RPMI7951 (cell line): Measurements from ENCODE around the gene BORCS5. TPM values are rescaled to one million over a fixed set of nuclear protein-coding genes. Genes with fewer than 3 reads are reported as not detected.
A peak's percentile ranks its signal among the peaks of the same experiment; 100 is the strongest.
"Not testable (repeated sequence)": the region's sequence is repeated elsewhere in the genome, so short reads cannot be mapped to it uniquely, and the experiment has no call there.

Experiments used
- DNase-seq: peaks from one replicate; pipeline ENCODE4 v3.0.0-alpha.2; 2012; ENCODE audit warnings: low read depth
- total RNA-seq: library from RNA; depleted of rRNA; stranded (reverse); fragments of >200 nt; shearing (Covaris generic); gene quantifications from 2 replicates; pipeline ENCODE4 v1.2.3, GENCODE V29; 2014

BORCS5 gene
- total RNA-seq, 1 experiment from 2014 or later, result 12.5 TPM

DNA sequence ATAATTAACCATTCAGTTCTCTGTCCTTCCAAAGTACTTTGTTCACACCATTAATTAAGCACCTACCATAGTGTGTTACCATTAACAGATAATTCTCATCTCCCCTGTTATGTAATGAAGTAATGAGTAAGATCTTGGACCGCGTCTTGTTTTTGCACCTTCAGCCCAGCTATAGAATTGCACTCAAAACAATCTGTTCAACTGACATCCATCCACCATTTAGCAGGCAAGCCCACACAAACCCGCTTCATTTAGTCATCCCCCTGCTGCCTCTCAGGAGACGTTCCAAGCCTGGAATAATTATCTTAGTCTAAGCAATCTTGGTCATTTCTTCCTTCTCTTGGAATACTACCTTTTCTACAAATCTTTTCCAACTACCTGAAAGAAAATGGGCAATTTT lies 131.4 kb downstream of the BORCS5 start:
- DNase-seq, result no peak

DNA sequence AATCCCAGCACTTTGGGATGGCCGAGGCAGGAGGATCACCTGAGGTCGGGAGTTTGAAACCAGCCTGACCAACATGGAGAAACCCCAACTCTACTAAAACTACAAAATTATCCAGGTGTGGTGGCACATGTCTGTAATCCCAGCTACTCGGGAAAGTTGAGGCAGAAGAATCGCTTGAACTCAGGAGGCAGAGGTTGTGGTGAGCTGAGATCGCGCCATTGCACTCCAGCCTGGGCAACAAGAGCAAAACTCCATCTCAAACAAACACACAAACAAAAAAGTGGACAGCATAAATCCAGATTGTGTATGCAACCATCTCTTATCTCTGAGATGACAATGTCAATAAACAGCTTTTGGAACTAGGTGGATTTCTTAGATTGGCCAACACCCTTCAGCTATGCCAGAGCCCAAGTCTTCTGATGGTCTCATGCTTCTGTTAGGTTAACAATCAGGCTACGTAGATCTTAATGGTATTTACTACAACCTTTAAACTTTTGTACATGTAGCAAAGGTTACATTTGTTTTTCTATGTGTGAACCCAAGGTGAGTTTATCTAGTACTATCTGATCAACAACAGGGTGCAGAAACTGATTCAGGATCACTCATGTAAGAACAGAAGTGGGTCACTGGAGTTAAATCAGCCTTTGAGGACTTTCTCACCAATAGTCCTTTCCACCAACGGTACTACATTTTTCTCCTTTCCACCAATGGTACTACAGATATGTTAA lies 132.1 kb downstream of the BORCS5 start:
- DNase-seq, result no peak

DNA sequence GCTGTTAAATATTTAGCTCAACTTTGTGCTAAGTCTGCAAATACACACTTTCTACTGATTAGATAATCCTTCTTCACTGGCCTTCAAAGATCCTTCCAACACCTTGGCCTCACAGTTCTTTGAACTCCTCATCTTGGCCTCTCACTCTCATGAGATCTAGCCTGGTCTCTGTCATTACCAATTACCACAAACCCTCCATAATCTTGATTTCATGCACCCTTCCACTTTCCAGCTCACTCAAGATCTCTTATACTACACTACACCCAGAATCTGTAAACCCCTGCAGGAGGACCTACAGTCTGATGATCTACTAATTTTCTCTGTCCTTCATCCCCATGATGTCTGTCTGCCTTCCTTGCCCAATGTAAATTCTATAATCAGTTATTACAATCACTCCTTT lies 134.7 kb downstream of the BORCS5 start:
- no peak for DNase-seq

DNA sequence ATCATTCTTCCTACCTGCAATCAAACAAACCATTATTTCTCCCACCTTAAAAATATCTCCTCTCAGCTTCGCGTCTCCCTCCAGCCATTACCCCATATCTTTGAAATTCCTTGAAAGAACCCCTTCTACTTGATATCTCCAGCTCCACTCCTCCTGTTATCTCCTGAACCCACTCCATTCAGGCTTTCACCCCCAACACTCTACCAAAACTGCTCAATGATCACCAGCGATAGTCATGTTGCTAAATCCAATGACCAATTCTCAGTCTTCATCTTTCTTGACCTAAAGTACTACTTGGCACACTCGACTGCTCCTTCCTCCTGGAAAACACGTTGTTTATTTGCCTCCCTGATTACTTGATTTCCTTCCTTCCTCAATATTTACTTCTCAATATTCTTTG lies 135.7 kb downstream of the BORCS5 start:
- DNase-seq, result no peak

DNA sequence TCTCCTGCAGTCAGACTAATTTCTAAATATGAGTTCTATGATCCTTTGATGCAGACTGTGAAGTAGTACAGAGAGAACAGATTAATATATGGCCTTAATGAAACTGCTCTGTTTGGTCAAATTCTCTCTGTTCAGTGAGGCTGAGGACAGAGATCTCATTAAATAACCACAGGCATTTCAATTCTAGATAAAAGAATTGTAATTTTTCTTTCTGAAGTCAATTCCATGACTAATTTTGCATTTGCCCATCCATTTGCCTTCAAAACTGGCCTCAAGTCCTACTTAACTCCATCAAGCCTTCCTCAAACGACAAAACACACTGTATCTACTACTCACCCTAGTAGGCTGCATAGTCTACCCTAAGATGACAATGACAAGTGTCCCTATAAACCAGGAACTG lies 138.7 kb downstream of the BORCS5 start:
- DNase-seq, result no peak

DNA sequence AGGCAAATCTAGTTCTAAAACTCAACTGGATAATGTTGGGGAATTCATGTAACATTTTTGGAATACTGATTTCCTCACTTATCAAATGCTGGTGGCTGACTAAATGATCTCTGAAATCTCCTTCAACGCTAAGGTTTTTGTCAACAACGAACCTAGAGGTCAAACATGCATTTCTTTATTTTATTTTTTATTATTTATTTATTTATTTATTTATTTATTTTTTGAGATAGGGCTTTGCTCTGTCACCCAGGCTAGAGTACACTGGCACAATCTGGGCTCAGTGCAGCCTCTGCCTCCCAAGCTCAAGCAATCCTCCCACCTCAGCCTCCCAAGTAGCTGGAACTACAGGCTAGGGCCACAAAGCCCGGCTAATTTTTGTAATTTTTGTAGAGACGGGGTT lies 141.3 kb downstream of the BORCS5 start:
- DNase-seq, result no peak

DNA sequence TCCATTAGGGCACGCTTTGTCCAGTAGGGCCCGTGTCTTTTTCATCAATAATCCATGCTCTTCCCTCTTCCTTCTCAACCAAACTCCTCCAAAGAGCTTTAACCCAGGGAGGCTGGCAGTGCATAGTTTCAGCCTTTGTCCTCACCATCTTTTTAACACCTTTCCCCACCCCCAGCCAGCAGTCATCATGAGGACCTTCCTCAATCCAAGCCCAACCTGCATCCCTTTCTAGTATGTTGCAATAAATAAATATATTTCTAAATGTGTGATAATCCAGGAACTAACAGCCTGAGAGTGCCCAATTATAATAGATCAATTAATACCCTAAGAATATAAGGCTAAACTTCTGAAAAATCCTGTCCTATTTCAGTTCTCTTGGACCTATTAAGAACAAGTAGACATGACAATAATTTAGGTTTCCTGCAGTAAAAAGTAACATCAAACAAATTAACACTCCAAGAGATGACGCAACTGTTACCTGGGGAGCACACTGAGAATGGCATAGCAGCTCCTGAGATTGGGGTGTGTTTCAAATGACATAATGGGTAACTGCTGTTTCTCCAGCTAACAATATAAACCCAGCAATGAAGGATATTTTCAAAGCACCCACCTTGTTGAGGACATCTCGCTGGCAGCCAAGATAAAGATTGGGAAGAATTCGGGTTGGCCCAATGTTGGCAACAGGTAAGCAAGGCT lies 143.2 kb downstream of the BORCS5 start:
- DNase-seq, result no peak

DNA sequence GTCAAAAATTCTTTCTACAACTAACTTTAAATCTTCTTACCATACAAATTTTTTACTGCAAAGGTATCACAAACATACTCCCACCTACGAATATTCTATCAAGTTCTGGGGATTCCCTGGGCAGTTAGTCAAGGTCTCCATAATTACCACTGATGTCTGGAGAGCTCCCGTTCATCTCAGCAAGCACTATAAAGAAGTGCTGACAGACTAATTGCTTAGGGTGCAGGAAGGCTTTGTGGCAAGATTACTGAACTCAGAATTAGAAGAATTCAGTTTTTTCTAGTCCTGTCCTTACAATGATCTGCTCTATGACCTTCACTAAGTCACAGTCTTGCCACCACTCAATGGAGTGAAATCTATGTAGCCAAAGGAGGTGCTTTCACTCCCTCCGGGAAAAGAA lies 144.2 kb downstream of the BORCS5 start:
- DNase-seq, result no peak

DNA sequence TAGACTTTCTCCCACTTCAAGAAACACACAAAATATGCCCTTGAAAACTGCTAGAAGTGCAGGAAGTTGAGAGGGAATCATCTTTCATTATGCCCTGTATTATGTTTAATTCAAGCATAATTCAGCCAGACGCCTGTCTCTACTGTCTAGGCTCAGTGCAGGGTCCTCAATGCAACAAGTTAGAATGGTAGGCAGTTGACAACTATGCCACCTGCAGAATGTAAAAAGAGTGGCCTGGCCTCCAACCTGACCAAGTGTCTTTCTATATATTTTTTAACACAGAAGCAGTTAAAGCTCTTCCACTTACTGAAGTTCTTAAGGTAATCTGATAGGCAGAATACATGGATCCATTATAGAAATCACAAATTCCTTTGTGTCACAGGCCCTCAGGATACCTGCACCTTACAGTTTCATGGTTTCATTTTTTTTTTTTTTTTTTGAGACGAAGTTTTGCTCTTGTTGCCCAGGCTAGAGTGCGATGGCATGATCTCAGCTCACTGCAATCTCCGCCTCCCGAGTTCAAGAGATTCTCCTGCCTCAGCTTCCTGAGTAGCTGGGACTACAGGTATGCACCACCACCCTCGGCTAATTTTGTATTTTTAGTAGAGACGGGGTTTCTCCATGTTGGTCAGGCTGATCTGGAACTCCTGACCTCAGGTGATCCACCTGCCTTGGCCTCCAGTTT lies 145.4 kb downstream of the BORCS5 start:
- DNase-seq, result not testable (repeated sequence)

DNA sequence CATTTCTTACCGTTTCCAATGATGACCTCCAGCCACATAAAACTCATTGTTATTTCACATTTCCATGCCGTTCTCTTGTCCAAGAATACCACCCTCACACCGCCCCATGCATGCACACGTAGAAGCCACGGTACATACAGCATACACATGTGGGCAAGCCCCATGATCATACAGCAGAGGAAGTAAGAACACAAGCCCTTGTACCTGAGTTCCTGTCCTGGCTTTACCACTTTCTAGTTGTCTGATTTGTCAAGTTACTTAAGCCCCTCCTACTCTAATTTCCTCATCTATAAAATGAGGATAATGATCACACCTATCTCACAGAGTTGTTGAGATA lies 145.9 kb downstream of the BORCS5 start:
- no peak for DNase-seq

DNA sequence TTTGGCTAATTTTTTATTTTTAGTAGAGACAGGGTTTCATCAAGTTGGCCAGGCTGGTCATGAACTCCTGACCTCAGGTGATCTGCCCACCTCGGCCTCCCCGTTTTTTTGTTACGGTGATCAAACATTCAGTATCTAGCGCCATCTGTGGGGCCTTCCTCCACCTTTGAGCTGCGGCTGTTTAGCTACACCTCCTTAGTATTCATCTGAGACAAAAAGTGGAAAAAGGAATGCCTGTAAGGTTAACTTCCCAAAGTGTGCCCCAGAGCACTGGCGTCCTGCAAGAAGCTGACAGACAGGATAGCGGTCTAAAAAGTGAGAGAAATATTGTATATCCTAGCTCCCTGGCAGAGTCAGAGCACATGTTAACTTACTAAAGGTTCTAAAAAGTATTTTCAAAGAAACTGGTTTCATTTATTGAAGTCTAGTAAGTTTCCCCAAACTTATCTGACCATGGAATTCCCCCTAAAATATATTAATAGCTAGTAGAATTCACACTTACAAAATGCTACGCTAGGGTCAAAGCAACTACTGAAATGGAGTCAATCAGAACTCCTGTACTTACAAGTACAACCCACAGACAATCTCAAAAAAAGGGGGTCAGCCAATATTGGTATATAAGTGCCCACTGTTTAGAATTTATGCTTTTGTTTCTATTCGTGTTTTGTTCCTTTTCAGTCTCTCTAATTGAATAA lies 146.7 kb downstream of the BORCS5 start:
- no peak for DNase-seq

DNA sequence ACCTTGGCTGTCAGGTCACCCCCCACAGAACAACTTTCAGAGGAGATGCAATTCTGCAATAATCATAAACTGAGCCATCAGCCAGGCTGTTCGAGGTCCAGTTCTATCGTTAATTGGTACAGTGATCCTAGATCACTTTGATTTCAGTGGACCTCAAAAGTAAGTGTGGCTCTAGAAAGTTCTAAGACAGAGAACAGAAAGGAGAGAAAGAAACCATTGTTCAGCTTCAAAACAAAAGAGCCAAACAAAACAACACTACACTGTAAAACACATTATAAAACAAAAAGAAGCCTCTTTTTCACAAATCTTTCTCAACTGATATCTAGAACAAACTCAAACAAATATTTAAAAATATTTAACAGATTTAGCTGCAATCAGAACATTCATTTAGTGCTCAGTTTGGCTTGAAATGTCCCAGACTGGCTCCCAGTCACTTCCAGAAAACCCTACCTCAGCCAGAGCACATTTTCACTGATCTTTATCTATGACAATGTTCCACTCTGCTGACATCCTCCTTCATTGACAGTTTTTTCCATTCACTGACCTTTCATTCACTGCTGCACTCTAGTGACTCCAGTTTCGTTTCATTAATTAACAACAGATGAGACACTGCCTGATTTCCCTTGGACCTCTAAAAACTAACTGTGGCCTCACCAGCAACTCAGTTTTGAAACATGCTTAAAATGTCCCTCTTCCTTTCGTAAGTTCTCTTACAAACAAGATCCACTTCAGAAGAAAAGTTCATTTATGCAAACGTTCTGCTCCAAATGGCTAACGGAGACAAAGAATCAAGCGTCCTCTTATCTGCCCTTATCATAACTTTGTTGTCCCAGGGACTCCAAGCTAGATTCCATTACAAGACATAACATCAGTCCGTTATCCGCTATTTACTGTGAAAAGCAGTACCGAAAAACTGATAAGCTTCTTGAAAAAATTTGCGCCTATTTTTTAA lies 148.9 kb downstream of the BORCS5 start:
- peak; percentile 90 for DNase-seq

DNA sequence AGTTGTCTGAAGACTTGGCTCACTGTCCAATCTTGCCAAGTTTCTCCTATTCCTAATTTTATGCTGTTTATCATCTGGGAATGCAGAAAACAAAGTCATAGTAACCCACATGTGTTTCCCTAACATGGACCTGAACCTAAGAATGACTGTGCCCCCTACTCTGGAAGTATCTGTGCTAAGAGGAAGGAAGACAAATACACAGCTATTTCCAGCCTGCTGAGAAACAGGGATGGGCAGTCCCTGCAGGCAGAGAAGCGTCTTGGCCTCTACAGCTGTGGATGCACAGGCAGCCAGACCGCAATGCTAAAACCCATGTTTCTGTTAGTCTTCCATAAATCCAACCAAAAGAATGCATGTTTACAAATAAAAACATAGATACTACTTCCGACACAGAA lies 149.6 kb downstream of the BORCS5 start:
- DNase-seq, result peak; percentile 79

DNA sequence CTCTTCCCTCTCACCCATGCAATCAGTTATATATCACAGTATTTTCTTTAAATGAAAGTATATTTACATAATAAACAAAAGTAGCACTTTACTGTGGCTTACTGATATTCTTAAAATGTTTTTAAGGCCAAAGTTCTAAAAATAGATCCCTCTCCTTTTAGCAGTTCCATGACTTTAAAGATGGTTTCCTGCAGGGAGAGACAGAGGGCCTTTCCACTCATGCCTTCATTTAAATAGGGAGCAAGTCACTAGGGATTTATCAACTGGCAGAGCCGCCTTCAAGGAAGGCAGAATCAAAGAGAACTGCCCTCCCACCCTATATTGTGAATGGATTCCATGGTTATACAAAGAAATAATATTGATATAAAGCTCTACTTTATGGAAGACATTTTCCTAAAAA lies 150.2 kb downstream of the BORCS5 start:
- peak; percentile 16 for DNase-seq

DNA sequence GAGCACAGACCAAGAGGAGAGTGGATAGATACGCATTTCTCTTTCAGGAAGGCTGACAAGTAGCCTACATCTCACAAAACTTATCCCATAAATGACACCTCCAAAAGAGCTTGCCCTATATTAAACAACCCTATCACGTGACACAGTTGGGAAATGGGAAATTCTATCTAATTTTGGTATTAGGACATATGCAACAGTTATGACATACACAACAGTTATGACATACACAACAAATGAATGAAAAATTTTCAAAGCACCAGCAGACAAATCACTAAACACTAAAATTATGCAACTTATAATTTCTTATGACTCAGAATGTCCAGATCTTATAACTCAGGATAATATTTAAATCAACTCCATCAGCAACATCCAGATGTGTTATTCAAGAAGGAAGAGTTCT lies 151.7 kb downstream of the BORCS5 start:
- no peak for DNase-seq

DNA sequence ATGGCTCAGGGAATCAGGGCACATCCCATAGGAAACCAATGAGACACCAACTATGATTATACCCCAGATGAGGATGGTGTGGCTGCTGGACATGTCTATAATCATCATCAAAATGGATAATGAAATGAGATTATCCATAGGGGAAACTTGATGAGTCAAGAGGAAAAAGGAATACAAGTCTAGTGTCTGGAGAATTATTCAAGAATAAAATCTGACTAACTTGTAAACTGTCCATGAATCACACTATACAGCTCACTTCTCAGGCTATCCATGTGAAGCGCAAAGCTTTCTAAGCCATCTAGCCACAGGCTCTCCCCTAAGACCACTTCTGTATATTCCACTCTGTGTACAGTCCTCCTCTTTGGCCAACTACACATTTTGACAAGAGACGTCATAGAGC lies 153.3 kb downstream of the BORCS5 start:
- peak; percentile 56 for DNase-seq

DNA sequence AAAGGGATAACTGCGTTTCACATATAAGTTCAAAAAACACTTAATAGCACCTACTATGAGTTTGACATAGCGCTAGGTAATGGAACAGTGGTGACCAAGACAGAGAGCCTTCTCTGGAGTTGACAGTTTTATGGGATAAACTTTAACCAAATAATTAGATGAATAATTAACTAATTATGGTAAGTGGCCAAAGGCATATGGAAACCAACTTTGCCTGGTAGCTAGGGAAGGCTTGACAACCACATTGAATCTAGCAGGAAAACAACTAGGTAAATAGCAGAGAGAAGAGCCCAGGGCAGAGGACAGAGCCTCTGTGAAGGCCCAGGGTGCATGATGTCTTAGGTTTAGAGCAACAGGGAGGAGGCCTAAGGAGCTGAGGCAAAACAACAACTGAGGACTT lies 153.7 kb downstream of the BORCS5 start:
- DNase-seq, result no peak

DNA sequence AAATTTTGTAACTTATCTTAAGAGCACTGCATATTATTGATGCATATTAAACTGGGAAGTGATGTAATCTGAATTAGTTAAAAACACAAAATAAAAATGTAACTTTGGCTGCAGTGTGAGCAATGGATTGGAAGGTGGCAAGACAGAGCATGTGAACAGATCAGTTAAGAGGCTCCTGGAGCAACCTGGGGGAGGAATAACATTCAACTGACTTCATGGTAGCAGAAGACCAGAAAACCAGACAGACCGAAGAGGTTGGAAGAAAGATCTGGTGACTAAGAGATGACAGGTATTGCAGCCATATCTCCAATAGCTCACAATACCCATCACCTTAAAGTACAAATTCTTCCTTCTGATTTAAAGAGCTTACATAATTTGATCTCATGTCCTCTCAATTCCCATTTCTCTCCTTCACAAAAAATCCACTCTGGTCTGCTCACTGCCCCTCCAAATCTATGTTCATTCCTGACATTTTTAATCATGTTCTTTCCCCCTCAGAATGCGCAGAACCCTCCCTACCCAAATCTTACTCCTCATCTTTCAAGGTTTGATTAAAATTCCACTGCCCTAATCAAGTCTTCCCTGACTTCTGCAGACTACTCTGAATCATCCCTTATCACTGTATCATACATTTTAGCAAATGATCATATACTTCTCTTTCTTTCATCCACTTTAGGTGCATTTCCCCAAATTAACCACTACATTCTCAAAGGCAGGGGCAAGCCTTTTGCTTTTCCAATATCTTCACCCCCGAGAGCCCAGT lies 154.3 kb downstream of the BORCS5 start:
- DNase-seq, result no peak

DNA sequence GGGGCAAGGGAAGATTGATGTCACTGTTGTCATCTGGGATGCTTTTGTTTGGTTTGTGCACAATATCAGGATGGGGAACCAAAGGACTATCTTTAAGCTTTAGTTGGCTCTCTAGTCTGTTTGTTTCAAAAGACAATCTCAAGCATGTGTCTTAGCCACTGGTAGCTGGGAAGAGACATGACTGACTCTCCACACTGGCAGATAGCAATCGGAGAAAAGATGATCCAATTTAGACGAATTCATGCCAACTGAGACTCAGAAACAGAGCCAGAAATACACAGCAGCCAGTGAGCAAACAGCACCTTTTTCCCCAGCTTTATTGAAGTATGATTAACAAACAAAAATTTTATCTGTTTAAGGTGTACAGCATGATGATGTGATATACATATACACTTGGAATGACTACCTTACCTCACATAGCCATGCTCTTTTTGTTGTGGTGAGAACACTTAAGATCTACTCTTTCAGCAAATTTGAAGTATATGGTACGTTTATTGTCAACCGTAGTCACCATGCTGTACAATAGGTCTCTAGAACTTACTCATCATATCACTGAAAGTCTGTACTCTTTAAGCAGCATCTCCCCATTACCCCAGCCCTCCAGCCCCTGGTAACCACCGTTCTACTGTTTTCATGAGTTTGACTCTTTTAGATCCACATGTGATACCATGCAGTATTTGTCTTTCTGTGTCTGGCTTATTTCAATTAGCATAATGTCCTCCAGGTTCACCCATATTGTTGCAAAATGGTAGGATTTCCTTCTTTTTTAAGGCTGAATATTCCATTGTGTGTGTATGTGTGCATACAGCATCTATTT lies 155.2 kb downstream of the BORCS5 start:
- no peak for DNase-seq
